WI38 (cell line): ENCODE measurements around the gene IL1RAPL1.
A peak's percentile ranks its signal among the peaks of the same experiment; 100 is the strongest.

ENCODE experiments used
- H3K4me3 ChIP-seq: 2 replicates; pipeline ENCODE4 v1.5.1; 2011; ENCODE audit warnings: low read depth, mild to moderate bottlenecking, control low read depth, low read length
- TF ChIP-seq, protein P1 (sequence below): IDR thresholded peaks from 2 replicates; pipeline ENCODE4 v1.5.1; 2012; ENCODE audit warnings: low read depth, mild to moderate bottlenecking, control low read depth, low read length

The IL1RAPL1 gene

DNA sequence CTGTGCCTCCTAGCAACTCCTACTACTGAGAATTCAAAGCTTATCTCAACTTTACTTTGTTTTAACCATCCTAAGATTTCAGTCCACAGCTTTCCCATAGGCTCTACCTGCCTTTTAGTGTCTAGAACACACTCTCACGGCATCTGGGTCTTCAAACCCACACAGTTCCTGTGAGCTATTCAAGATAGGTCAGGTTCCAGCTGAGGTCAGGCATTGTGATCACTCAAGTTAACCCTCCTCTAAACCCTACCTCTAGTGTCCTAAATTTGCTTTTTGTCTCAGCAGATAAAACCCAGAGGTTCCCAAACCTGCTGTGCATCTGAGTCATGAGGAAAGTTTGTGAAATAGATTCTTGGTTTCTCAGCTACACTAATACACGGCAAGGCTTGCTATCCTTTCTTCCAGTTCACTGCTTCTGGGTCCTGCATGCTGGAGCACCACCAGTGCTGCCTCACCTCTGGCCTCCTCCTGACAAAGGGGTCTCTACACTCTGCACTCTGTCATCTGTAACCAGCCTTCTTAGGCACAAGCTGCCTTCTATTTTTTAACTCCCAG, 1303.5 kb downstream of the IL1RAPL1 start:
- no peak overlapping the region for H3K4me3 ChIP-seq
- TF ChIP-seq, protein P1, sequence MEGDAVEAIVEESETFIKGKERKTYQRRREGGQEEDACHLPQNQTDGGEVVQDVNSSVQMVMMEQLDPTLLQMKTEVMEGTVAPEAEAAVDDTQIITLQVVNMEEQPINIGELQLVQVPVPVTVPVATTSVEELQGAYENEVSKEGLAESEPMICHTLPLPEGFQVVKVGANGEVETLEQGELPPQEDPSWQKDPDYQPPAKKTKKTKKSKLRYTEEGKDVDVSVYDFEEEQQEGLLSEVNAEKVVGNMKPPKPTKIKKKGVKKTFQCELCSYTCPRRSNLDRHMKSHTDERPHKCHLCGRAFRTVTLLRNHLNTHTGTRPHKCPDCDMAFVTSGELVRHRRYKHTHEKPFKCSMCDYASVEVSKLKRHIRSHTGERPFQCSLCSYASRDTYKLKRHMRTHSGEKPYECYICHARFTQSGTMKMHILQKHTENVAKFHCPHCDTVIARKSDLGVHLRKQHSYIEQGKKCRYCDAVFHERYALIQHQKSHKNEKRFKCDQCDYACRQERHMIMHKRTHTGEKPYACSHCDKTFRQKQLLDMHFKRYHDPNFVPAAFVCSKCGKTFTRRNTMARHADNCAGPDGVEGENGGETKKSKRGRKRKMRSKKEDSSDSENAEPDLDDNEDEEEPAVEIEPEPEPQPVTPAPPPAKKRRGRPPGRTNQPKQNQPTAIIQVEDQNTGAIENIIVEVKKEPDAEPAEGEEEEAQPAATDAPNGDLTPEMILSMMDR: no peak

DNA sequence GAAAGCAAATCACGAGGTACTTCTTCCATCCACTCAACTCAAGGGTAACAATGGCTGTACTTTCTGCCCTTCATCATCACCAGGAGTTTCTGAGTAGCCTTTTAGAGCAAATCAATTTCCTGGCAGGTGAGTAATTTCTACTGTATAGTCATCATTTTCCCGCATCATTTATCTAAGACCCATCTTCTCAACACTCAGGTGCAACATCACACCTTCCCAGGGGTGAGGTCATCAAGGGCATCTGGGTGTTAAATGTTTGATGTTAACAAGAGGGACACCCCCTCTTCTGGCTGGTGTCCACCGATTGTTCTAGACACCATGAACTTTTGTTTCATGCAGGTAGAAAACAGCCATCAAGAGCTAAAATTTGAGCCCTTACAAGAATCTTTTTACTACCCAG, 1314.8 kb downstream of the IL1RAPL1 start:
- TF ChIP-seq, protein P1: no peak
- no peak overlapping the region for H3K4me3 ChIP-seq

DNA sequence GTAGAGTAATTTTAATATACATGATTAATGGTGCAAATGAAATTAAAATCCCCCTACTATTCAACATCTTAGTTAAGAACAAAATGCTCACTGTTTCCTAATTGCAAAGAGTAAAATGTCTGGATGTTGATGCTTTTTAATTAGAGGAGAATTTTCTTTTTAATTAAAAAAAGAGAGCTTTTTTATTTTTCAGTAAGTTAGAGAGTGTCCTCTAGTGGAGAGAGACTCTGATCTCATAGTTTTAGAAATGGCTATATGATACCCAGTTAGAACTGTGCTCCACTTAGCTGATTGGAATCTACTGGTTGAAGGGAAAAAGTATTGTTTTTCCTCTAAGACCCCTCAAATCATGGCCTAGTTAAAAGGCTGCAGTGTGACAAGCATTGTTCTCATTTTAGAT, 1316.1 kb downstream of the IL1RAPL1 start:
- TF ChIP-seq, protein P1: peak; percentile 39; the same call in 1 of the 2 replicates
- H3K4me3 ChIP-seq: no peak overlapping the region

DNA sequence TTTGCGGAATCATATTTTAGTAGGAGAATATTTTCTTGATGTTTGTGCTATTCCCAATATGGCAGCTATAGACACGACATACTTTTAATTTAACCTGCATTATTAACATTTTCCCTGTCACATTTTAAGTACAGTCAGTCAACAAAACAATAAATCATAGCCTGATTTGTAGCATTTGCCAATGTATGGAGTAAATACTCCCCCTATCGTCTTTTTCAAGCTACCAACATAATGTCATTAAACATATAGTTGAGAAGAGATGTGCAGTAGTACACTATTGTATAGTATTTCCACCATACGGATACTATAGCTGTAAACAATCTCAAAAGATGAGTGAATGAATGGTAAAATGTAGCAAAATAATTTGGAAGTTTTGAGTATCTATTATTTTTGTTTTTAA, 1324.4 kb downstream of the IL1RAPL1 start:
- TF ChIP-seq, protein P1: no peak
- H3K4me3 ChIP-seq: no peak overlapping the region

DNA sequence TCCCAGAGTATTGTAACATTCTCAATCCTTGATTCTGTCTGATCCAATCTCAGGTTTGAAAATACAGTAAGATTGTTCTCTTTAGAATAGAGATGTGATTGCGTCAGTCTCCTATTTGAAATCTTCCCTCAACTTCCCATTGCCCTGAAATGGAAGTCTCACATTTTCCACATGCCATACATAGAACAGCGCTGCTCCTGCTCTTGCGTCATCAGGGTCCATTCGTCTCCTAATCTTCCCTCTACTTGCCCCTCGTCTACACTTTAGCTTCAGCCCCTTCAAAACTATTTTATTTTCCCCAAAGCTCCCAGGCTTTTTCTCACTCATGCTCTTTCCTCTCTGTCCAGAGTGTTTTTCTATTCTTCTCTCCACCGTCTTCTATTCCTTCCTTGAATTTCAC, 1326.4 kb downstream of the IL1RAPL1 start:
- TF ChIP-seq, protein P1: no peak
- no peak overlapping the region for H3K4me3 ChIP-seq

DNA sequence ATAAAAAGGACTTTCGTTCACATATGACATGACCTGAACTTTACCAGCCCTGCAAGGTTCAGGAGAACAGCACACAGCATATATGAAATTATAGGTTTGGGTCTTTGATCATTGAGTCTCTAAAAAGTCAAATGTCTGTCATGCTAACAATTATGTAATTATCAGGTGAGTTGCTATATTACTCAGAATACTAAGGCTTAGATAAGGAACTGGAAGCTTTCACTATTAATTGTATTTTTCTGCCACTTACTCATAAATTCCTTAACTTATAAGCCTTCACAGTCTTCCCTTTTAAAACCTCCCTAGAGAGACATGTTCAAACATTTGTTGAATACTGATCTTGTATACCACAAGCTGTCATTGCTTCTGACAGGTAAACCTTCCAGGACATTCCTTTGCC, 1335.4 kb downstream of the IL1RAPL1 start:
- H3K4me3 ChIP-seq: no peak overlapping the region
- TF ChIP-seq, protein P1: no peak

DNA sequence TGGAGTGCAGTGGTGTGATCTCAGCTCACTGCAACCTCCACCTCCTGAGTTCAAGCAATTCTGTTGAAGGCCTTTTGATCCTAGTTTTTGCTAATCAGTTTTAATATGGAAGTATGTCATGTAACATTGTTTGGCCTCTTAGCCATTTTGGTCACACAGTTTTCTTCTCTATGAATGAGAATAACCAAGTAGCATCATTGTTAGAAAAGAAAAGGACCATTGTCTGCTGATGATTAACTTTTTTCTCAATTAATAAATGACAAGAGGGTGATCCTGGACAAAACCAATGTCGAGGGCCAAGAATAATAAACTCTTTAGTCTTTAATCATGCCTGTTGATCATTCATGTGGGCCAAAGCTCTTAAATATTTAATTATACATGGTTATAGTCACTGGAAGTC, 1338.8 kb downstream of the IL1RAPL1 start:
- TF ChIP-seq, protein P1: no peak
- H3K4me3 ChIP-seq: no peak overlapping the region
